AG09309 (cell line): Measurements from ENCODE around the gene PCSK2.

ENCODE experiments used
- DNase-seq: peaks from one replicate; pipeline ENCODE4 v3.0.0-alpha.2; 2010; ENCODE audit warnings: low read depth
- H3K4me3 ChIP-seq: 2 replicates; pipeline ENCODE4 v1.5.1; 2011; ENCODE audit warnings: mild to moderate bottlenecking, low read depth, low read length, moderate library complexity; ENCODE audit not compliant: control insufficient read depth
- CTCF ChIP-seq: IDR thresholded peaks from 2 replicates; pipeline ENCODE4 v1.5.1; 2011; ENCODE audit warnings: mild to moderate bottlenecking, low read depth, low read length, inconsistent platforms; ENCODE audit not compliant: insufficient read depth, control insufficient read depth; ENCODE audit errors: missing control alignments

The PCSK2 gene

GRCh38 chr20:17377231-17377630 is 150.4 kb downstream of the PCSK2 start:
- H3K4me3 ChIP-seq = no peak overlapping the region
- DNase-seq = no peak
- no peak for TF ChIP-seq CTCF

GRCh38 chr20:17379651-17380050 is 152.8 kb downstream of the PCSK2 start:
- TF ChIP-seq CTCF = no peak
- no peak overlapping the region for H3K4me3 ChIP-seq
- DNase-seq = no peak

GRCh38 chr20:17380801-17381200 is 154.0 kb downstream of the PCSK2 start:
- DNase-seq = no peak
- no peak for TF ChIP-seq CTCF
- H3K4me3 ChIP-seq = no peak overlapping the region

- H3K4me3 ChIP-seq = no peak overlapping the region
- TF ChIP-seq CTCF = no peak
- DNase-seq = no peak
These were observed 154.9 kb downstream of the PCSK2 start for GRCh38 chr20:17381724-17382123.

GRCh38 chr20:17385798-17386197 is 159.0 kb downstream of the PCSK2 start:
- TF ChIP-seq CTCF = no peak
- no peak for DNase-seq
- H3K4me3 ChIP-seq = no peak overlapping the region

- no peak for DNase-seq
- H3K4me3 ChIP-seq = no peak overlapping the region
- no peak for TF ChIP-seq CTCF
These were observed 163.8 kb downstream of the PCSK2 start for GRCh38 chr20:17390655-17391054.
